ENCODE results near the gene RNF19B.
"Not testable (repeated sequence)": the region's sequence is repeated elsewhere in the genome, so short reads cannot be mapped to it uniquely, and the experiment has no call there.

RNF19B gene, protein sequence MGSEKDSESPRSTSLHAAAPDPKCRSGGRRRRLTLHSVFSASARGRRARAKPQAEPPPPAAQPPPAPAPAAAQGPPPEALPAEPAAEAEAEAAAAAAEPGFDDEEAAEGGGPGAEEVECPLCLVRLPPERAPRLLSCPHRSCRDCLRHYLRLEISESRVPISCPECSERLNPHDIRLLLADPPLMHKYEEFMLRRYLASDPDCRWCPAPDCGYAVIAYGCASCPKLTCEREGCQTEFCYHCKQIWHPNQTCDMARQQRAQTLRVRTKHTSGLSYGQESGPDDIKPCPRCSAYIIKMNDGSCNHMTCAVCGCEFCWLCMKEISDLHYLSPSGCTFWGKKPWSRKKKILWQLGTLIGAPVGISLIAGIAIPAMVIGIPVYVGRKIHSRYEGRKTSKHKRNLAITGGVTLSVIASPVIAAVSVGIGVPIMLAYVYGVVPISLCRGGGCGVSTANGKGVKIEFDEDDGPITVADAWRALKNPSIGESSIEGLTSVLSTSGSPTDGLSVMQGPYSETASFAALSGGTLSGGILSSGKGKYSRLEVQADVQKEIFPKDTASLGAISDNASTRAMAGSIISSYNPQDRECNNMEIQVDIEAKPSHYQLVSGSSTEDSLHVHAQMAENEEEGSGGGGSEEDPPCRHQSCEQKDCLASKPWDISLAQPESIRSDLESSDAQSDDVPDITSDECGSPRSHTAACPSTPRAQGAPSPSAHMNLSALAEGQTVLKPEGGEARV

GRCh38 chr1:32964461-32965250 lies at the start of gene RNF19B:
TSS of gene RNF19B (minus strand) at chr1:32964809. CDS start at chr1:32964685, 124 bp downstream.
- peak; percentile 91 for DNase-seq (ENCODE audit: low read depth)

- no peak for DNase-seq (ENCODE audit: low read depth)
These were observed 49.2 kb upstream of the RNF19B start for GRCh38 chr1:33013791-33014190.

DNA sequence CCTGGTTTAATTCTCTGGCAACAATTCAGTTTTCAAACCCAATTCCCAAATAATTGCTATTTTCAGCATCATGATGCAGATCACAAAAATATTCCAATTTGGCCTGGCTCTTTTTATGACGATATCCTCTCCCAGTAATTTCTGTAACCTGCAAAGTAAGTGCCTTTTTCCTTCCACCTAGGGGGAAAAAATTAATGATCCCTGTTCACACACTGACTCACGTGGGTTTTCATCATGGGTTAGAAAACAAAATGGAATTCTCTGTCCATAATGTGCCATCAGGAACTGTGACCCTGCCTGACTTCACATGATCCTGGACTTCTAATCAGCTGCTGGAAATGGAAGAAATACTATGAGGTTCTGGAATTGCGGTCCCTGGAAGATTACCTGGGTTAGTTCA lies 47.6 kb upstream of the RNF19B start:
- DNase-seq (ENCODE audit: low read depth) = no peak

DNA sequence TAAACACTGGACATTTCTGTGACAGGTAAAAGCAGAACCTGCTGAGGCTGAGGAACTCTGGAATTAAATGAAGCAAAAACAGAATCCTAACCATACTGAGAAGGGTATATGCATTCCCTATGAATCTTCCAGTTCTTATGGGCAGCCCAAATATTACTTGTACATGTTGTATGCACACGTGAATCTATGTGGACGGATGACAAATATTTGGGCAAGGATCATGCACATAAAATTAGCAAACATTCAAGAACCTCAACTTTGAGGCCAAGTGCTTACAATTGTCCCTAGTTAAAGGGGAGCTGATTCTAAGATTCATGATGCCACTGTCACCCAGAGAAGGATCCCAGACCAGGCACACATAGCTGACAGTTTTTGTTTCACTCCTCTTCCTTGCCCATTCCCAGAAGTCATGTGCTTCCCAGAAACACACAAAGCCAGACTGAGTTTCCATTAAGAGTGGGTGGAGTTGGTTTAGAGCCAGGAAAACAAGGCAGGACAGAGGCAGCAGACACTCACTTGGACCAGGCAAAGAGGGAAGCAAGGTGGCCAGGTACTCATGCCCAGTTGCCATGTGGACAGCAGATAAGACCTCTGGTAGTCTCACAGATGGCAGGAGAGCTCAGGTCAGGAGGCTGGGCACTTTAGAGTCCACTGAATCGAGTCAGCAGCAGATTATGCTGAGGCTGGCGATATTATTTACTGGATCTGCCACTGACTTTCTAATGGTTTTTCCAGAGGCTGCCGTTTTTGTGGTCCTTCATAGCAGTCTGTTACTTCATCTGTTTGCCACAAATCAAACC lies 46.5 kb upstream of the RNF19B start:
- peak; percentile 34 for DNase-seq (ENCODE audit: low read depth)

DNA sequence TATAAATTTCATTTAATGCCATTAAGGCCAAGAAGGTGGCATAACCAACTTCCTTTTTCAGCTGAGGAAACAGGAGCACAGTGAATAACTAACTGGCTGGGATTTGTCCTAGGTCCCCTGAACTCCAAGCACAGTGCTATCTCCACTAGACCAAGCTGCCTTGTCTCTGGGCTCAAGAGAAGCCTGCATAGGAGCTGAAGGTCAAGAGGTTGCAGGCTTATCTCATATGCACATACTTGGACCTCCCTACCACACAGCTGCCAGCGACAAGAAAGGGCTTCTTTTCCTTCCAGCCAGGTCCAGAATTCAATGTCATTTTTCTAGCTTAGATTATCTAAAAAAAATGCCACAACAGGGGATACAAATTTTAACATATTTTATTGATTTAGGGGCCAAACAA lies 45.0 kb upstream of the RNF19B start:
- no peak for DNase-seq (ENCODE audit: low read depth)

DNA sequence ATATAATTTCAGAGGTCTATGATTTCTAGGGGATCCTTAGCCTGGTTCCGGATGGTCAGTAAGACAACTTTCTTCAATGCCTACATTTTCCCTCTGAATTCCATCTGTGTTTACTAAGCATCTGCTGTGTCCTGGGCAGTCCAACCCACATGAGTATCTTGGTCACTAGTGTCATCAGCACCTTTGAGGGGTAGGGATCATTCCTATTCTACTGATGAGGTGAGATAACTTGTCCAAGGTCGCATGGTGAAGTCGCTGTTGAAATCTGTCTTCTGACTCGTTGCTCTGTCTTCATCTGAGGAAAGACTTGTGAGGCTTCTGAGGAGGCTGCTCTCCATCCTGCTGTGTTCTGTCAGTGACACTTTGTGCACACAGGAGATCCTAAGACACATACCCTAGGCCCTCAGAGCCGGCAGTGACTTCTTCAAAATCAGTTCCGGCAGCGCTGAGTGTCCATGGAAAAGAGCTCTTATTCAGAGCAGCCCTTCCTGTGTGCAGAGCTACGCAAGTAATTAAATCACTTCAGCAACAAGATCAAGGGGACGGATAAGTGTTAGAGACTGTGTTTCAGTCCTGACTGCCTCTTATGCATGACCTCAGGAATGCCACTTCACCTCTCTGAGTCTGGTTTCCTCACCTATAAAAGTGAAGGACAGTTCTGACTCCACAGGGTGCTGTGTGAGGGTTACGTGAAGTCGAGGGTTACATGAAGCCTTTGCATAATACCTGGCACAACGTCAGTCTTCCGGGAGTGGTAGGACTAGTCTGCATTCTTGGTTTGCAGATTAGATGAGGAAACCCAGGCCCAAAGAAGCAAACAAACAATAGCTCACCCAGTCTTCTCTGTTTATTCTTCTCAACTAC lies 43.7 kb upstream of the RNF19B start:
- DNase-seq (ENCODE audit: low read depth) = no peak

DNA sequence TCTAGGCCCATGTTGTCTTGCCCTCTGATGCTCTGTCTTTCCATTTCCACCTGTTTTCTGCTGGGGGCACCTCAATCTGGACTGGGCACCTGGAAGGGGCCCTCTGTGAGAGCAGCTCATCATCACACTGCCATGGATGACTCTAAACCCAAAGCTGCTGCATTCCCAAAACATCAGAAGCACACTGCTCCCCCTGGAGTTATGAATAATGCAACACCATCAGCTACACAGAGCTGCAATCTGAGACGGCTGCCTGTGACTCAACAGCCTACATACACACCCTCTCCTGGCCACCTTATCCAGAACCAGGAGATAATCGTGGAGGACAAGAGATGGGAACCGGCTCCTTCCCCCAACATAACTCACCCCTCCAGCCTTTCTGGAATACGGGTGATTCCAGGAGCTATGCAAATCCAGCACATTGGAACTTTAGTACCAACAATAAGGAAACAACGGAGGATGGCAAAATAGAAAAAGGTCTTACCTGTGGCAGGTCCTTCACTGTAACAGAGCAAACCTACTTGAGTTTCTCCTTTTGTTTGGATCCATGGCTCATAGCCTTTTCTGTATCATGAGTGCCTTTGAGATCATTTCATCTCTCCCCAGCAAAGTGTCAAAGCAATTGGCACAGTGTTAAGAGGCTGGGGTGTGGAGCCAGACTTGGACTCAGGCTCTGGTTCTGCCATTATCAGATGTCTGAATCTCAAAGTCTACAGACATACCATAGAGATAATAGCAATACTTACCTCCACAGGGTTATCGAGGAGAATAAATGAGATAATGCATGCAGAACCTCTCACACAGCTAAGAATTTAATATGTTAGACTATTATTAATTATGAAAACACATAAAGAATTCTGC lies 42.8 kb upstream of the RNF19B start:
- DNase-seq (ENCODE audit: low read depth) = peak; percentile 82

DNA sequence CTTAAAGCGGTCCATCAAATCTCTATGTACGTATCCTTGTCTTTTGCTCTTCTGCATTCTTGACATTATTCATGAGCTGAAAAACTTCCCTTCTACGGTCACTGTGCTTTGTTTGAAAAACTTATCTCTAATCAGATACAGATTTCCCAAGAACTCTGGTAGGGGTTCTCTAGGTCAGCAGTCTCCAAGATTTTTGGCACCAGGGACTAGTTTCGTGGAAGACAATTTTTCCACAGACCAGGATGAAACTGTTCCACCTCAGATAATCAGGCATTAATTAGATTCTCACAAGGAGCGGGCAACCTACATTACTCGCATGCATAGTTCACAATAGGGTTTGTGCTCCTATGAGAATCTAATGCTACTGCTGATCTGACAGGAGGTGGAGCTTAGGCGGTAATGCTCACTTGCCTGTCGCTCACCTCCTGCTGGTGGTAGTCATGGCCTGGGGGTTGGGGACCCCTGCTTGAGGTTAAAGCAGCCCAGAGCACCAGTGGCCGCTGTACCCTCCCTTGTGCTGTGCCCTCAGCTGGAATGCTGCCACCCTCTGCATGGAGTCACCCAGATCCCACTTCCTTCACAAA lies 41.3 kb upstream of the RNF19B start:
- no peak for DNase-seq (ENCODE audit: low read depth)

- DNase-seq (ENCODE audit: low read depth) = no peak
These were observed 40.7 kb upstream of the RNF19B start for GRCh38 chr1:33005117-33005837.

DNA sequence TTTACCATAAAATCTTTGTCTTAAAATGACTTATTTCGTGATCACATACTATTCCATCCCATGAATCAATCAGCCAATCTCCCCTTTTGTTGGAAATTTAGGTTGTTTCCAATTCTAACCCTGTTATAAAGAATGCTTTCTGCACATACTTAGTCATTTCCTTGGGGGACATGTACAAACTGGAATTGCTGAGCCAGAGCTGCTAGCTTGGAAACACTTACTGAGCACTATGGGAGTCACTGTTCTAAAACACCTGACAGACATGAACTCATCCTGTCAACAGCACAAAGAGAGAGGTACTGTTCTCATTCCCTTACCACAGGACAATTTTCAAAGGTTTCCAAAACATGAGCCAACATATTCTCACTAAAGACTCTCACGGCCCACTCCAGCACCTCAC lies 40.0 kb upstream of the RNF19B start:
- no peak for DNase-seq (ENCODE audit: low read depth)

GRCh38 chr1:33003657-33004056 lies 39.0 kb upstream of the RNF19B start:
- no peak for DNase-seq (ENCODE audit: low read depth)

GRCh38 chr1:33002006-33002405 lies 37.4 kb upstream of the RNF19B start:
- DNase-seq (ENCODE audit: low read depth) = no peak

DNA sequence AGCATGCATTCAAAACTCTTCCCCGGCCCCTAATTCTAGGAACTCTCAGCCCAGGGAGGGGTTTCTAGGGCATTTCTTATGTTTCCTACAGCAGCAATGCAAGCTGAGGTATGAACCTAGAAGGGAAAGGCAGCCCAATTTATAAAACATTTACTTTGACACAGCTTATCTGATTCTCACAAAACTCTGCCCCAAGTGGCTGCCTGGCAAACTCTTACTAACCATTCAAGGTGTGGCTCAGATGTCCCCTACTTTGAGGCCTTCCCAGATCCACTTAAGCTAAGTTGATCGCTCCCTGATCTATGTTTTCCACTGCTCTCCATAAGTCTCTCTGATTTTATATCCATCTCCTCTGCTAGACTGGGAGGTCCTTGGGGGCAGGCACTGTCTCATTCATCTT lies 36.7 kb upstream of the RNF19B start:
- DNase-seq (ENCODE audit: low read depth) = no peak

GRCh38 chr1:33000427-33001026 lies 35.9 kb upstream of the RNF19B start:
- no peak for DNase-seq (ENCODE audit: low read depth)

DNA sequence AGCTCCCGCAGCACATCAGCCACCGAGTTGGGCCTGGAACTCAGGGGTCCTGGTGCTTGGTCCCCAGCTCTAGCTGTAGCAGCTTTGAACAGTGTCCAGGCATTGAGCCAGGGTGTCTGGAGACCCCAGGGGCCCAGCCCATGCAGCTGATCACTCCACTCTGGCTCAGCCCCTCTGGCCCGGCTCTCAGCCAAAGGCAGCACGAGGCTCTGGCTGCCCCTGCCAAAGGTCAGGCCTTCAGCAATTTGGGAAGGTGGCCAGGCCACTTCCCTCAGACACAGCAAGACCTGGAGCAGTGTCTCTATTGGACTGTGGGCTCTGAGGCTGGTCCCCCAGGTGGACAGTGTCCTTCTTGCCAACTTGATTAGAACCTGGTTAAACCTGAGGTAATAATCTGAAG lies 34.4 kb upstream of the RNF19B start:
- DNase-seq (ENCODE audit: low read depth) = no peak

GRCh38 chr1:32998064-32998463 lies 33.5 kb upstream of the RNF19B start:
- no peak for DNase-seq (ENCODE audit: low read depth)

DNA sequence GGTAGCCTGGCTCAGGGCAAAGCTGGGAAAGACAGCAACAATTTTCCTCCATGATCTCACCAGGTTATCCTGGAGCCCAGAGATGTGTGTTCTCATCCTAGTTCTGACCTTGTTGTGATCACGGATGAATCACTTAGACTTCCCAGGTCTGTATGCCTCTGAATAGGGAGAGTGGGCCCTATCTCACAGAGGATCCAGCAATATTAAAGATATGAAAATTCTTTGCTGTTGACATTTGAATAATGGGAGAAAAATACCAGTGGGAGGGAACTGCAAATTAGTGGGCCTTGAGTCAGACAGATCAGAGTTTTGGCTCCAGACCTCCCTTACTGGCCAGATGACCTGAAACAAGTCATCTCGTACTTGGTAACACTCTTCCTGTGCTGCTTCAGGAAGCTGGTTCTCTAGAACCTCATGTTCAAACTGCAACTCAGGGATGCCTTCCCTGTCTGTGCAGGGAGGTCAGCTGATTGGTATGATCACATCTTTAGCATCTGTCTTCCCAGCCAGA lies 32.8 kb upstream of the RNF19B start:
- peak; percentile 42 for DNase-seq (ENCODE audit: low read depth)

GRCh38 chr1:32993324-32993636 lies 28.7 kb upstream of the RNF19B start:
- not testable (repeated sequence) for DNase-seq (ENCODE audit: low read depth)
